SK-N-SH treated with all-trans-retinoic acid at 6 μM for 48 hours (cell line): ENCODE data around the gene NHSL2.

Experiments
- ATAC-seq: fragments of 200-7000 bp; cut with Tn5 transposase; 3 replicates; pipeline ENCODE4 v1.9.1; 2020; ENCODE audit warnings: mild to moderate bottlenecking, moderate library complexity
- ARNTL ChIP-seq: fragments of 450-650 bp; formaldehyde crosslinking; IDR thresholded peaks from 2 replicates; pipeline ENCODE4 v1.5.0; 2020; ENCODE audit warnings: low read depth, mild to moderate bottlenecking, moderate library complexity, borderline replicate concordance
- BACH2 ChIP-seq: fragments of 250-450 bp; sonication (Bioruptor Pico); IDR thresholded peaks from 2 replicates; pipeline ENCODE4 v1.9.0; 2021; ENCODE audit warnings: mild to moderate bottlenecking, borderline replicate concordance
- CSDC2 ChIP-seq: fragments of 250-450 bp; sonication (Bioruptor Pico); IDR thresholded peaks from 2 replicates; pipeline ENCODE4 v1.5.0; 2020; ENCODE audit warnings: mild to moderate bottlenecking, moderate library complexity
- ESRRG ChIP-seq: fragments of 250-450 bp; sonication (Bioruptor Pico); IDR thresholded peaks from 2 replicates; pipeline ENCODE4 v1.6.1; 2021; ENCODE audit warnings: mild to moderate bottlenecking
- GLIS3 ChIP-seq: fragments of 250-450 bp; sonication (Bioruptor Pico); IDR thresholded peaks from 2 replicates; pipeline ENCODE4 v1.5.0; 2020; ENCODE audit warnings: mild to moderate bottlenecking, moderate library complexity
- ISL1 ChIP-seq: fragments of 250-450 bp; sonication (Bioruptor Pico); IDR thresholded peaks from 2 replicates; pipeline ENCODE4 v2.1.2; 2022; ENCODE audit warnings: mild to moderate bottlenecking, moderate library complexity
- OSR1 ChIP-seq: fragments of 250-450 bp; sonication (Bioruptor Pico); IDR thresholded peaks from 2 replicates; pipeline ENCODE4 v1.8.0; 2022; ENCODE audit warnings: moderate library complexity, mild to moderate bottlenecking, inconsistent platforms
- PPARA ChIP-seq: fragments of 250-450 bp; sonication (Bioruptor Pico); IDR thresholded peaks from 2 replicates; pipeline ENCODE4 v1.5.0; 2020; ENCODE audit warnings: mild to moderate bottlenecking, borderline replicate concordance
- SNAI2 ChIP-seq: fragments of 250-450 bp; sonication (Bioruptor Pico); IDR thresholded peaks from 2 replicates; pipeline ENCODE4 v1.5.0; 2020; ENCODE audit warnings: mild to moderate bottlenecking, moderate library complexity
- TCF4 ChIP-seq: fragments of 250-450 bp; sonication (Bioruptor Pico); IDR thresholded peaks from 2 replicates; pipeline ENCODE4 v1.8.0; 2021; ENCODE audit warnings: mild to moderate bottlenecking, moderate library complexity, borderline replicate concordance
- TOX ChIP-seq: fragments of 250-450 bp; sonication (Bioruptor Pico); IDR thresholded peaks from 2 replicates; pipeline ENCODE4 v1.8.0; 2021; ENCODE audit warnings: mild to moderate bottlenecking, moderate library complexity, borderline replicate concordance
- ZC3H10 ChIP-seq: fragments of 250-450 bp; sonication (Bioruptor Pico); IDR thresholded peaks from 2 replicates; pipeline ENCODE4 v1.5.1; 2021; ENCODE audit warnings: mild to moderate bottlenecking, moderate library complexity
- ZFP3 ChIP-seq: fragments of 250-450 bp; sonication (Bioruptor Pico); IDR thresholded peaks from 2 replicates; pipeline ENCODE4 v1.5.0; 2020; ENCODE audit warnings: mild to moderate bottlenecking, moderate library complexity
- ZFP30 ChIP-seq: fragments of 450-650 bp; formaldehyde crosslinking; IDR thresholded peaks from 2 replicates; pipeline ENCODE4 v1.5.0; 2022; ENCODE audit warnings: mild to moderate bottlenecking, moderate library complexity
- ZNF565 ChIP-seq: fragments of 450-650 bp; formaldehyde crosslinking; conservative IDR thresholded peaks from 2 replicates; pipeline ENCODE4 v1.5.0; 2020; ENCODE audit warnings: low read depth, mild to moderate bottlenecking, moderate library complexity
- ZNF8 ChIP-seq: fragments of 450-650 bp; formaldehyde crosslinking; IDR thresholded peaks from 2 replicates; pipeline ENCODE4 v1.5.0; 2020; ENCODE audit warnings: mild to moderate bottlenecking, moderate library complexity
- TF ChIP-seq, protein P1 (sequence below): fragments of 250-450 bp; sonication (Bioruptor Pico); IDR thresholded peaks from 2 replicates; pipeline ENCODE4 v1.8.0; 2020; ENCODE audit warnings: mild to moderate bottlenecking, moderate library complexity, borderline replicate concordance
- TF ChIP-seq, protein P2 (sequence below): fragments of 250-450 bp; sonication (Bioruptor Pico); IDR thresholded peaks from 2 replicates; pipeline ENCODE4 v1.8.0; 2021; ENCODE audit warnings: low read depth, mild to moderate bottlenecking, moderate library complexity, borderline replicate concordance
- TF ChIP-seq, protein P3 (sequence below): fragments of 250-450 bp; sonication (Bioruptor Pico); IDR thresholded peaks from 2 replicates; pipeline ENCODE4 v1.5.0; 2020; ENCODE audit warnings: mild to moderate bottlenecking, moderate library complexity
- TF ChIP-seq, protein P4 (sequence below): fragments of 250-450 bp; sonication (Bioruptor Pico); IDR thresholded peaks from 2 replicates; pipeline ENCODE4 v1.5.1; 2021; ENCODE audit warnings: mild to moderate bottlenecking, moderate library complexity

The NHSL2 gene

DNA sequence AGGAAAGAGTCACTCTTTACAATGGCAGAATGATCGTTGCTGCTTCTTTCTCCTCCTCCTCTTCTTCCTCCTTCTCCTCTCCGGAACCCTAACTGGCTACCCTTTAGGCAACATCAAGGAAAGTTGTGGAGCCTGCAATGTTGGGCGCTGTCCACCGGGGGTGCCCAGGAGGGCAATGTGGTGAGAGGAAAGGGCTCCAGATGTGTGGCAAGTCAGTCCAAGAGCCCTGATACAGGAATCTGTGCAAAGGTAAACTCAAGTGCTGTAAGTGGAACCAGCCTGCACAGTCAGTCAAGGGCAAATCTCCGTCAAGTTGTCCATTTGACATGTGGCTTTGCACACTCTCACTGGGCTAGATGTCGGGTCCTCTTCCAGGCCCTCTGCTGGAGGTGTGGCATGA lies 218.2 kb downstream of the NHSL2 start (continued):
- TF ChIP-seq, protein P1, sequence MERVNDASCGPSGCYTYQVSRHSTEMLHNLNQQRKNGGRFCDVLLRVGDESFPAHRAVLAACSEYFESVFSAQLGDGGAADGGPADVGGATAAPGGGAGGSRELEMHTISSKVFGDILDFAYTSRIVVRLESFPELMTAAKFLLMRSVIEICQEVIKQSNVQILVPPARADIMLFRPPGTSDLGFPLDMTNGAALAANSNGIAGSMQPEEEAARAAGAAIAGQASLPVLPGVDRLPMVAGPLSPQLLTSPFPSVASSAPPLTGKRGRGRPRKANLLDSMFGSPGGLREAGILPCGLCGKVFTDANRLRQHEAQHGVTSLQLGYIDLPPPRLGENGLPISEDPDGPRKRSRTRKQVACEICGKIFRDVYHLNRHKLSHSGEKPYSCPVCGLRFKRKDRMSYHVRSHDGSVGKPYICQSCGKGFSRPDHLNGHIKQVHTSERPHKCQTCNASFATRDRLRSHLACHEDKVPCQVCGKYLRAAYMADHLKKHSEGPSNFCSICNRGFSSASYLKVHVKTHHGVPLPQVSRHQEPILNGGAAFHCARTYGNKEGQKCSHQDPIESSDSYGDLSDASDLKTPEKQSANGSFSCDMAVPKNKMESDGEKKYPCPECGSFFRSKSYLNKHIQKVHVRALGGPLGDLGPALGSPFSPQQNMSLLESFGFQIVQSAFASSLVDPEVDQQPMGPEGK = no peak

DNA sequence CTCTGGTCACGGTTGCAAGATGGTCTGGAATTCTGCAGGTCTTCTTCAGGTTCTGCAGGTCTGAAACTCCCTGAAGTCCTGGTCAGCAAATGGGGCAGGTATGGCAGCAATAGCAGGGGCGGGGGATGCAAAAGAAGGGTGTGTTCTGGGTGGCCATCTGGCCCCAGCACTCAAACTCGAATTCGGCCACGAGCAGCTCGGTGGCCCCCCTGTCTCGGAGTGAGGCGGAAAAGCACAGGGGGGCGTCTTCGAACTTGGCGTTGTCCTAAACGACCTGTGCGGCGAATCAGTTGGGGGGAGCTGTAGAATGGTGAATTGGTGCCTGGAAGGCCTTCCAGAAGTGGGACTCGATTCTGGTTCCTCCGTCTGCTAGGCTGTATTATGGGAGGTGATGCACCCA lies 219.0 kb downstream of the NHSL2 start:
- TF ChIP-seq ZFP30 (CRISPR knock-in tag) = no peak
- no peak for TF ChIP-seq GLIS3 (CRISPR knock-in tag)
- TF ChIP-seq ISL1 (CRISPR knock-in tag) = no peak
- TF ChIP-seq BACH2 (CRISPR knock-in tag) = no peak
- TF ChIP-seq, protein P2, sequence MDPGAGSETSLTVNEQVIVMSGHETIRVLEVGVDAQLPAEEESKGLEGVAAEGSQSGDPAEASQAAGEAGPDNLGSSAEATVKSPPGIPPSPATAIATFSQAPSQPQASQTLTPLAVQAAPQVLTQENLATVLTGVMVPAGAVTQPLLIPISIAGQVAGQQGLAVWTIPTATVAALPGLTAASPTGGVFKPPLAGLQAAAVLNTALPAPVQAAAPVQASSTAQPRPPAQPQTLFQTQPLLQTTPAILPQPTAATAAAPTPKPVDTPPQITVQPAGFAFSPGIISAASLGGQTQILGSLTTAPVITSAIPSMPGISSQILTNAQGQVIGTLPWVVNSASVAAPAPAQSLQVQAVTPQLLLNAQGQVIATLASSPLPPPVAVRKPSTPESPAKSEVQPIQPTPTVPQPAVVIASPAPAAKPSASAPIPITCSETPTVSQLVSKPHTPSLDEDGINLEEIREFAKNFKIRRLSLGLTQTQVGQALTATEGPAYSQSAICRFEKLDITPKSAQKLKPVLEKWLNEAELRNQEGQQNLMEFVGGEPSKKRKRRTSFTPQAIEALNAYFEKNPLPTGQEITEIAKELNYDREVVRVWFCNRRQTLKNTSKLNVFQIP (CRISPR knock-in tag) = no peak
- no peak for TF ChIP-seq ARNTL (CRISPR knock-in tag)

DNA sequence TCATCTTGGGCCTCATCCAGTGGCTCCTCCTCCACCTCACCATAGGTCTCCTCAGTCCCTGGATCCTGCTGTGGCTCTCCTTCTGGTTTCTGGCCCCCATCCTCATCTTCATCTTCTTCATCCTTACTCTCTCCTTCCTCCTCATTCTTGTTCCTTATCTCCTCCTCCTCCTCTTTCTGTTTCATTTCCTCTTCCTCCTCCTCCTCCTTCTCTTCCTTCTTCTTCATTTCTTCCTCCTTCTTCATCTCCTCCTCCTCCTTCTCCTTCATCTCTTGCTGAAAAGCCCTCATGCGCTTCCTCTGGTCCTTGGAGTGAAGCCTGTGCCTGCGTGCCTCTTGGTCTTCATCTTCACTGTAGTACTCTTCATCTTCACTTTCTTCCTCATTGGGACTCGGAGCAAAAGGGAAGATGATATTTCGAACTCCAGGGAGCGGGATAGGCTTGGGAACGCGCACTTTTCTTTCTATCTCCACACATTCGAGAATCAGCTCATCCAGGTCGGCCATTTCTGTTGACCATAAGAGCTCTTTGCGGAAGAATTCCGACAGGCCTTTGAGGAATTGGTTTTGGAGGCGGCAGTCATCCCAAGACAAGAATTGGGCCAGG lies 219.6 kb downstream of the NHSL2 start:
- no peak for ATAC-seq
- TF ChIP-seq, protein P3, sequence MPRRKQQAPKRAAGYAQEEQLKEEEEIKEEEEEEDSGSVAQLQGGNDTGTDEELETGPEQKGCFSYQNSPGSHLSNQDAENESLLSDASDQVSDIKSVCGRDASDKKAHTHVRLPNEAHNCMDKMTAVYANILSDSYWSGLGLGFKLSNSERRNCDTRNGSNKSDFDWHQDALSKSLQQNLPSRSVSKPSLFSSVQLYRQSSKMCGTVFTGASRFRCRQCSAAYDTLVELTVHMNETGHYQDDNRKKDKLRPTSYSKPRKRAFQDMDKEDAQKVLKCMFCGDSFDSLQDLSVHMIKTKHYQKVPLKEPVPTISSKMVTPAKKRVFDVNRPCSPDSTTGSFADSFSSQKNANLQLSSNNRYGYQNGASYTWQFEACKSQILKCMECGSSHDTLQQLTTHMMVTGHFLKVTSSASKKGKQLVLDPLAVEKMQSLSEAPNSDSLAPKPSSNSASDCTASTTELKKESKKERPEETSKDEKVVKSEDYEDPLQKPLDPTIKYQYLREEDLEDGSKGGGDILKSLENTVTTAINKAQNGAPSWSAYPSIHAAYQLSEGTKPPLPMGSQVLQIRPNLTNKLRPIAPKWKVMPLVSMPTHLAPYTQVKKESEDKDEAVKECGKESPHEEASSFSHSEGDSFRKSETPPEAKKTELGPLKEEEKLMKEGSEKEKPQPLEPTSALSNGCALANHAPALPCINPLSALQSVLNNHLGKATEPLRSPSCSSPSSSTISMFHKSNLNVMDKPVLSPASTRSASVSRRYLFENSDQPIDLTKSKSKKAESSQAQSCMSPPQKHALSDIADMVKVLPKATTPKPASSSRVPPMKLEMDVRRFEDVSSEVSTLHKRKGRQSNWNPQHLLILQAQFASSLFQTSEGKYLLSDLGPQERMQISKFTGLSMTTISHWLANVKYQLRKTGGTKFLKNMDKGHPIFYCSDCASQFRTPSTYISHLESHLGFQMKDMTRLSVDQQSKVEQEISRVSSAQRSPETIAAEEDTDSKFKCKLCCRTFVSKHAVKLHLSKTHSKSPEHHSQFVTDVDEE (CRISPR knock-in tag) = no peak
- no peak for TF ChIP-seq ZNF8
- TF ChIP-seq, protein P4, sequence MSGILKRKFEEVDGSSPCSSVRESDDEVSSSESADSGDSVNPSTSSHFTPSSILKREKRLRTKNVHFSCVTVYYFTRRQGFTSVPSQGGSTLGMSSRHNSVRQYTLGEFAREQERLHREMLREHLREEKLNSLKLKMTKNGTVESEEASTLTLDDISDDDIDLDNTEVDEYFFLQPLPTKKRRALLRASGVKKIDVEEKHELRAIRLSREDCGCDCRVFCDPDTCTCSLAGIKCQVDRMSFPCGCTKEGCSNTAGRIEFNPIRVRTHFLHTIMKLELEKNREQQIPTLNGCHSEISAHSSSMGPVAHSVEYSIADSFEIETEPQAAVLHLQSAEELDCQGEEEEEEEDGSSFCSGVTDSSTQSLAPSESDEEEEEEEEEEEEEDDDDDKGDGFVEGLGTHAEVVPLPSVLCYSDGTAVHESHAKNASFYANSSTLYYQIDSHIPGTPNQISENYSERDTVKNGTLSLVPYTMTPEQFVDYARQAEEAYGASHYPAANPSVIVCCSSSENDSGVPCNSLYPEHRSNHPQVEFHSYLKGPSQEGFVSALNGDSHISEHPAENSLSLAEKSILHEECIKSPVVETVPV (CRISPR knock-in tag) = no peak
- TF ChIP-seq ZFP3 (CRISPR knock-in tag) = no peak
- no peak for TF ChIP-seq ZFP30 (CRISPR knock-in tag)
- TF ChIP-seq TCF4 (CRISPR knock-in tag) = no peak
- TF ChIP-seq SNAI2 (CRISPR knock-in tag) = no peak
- TF ChIP-seq TOX (CRISPR knock-in tag) = no peak
- no peak for TF ChIP-seq ZC3H10
- no peak for TF ChIP-seq OSR1 (CRISPR knock-in tag)
- TF ChIP-seq ESRRG (CRISPR knock-in tag) = no peak
- TF ChIP-seq, protein P2 (CRISPR knock-in tag) = no peak
- TF ChIP-seq ISL1 (CRISPR knock-in tag) = no peak
- TF ChIP-seq ZNF565 = no peak
- TF ChIP-seq, protein P1 = no peak
- TF ChIP-seq CSDC2 (CRISPR knock-in tag) = no peak
- no peak for TF ChIP-seq PPARA (CRISPR knock-in tag)
- no peak for TF ChIP-seq BACH2 (CRISPR knock-in tag)
- TF ChIP-seq ARNTL (CRISPR knock-in tag) = no peak
- TF ChIP-seq, all 23 proteins: peak for 0

More for the DNA sequence above, 219.0 kb downstream of the NHSL2 start:
- no peak for ATAC-seq
